ENCODE measurements around the gene RANBP10.

RANBP10 gene

GRCh38 chr16:67673712-67674580 is 132.4 kb downstream of the RANBP10 start:
- no peak for DNase-seq
